Ishikawa (cell line): Measurements from ENCODE around the gene RPL31.

Experiments
- CEBPB ChIP-seq: IDR thresholded peaks from 2 replicates; pipeline ENCODE4 v1.6.1; 2012
- CREB1 ChIP-seq: IDR thresholded peaks from 2 replicates; pipeline ENCODE4 v1.6.1; 2012; ENCODE audit warnings: low read depth
- EGR1 ChIP-seq: IDR thresholded peaks from 2 replicates; pipeline ENCODE4 v1.6.1; 2012
- EP300 ChIP-seq: IDR thresholded peaks from 2 replicates; pipeline ENCODE4 v1.6.1; 2012; ENCODE audit warnings: borderline replicate concordance
- FOXM1 ChIP-seq: IDR thresholded peaks from 2 replicates; pipeline ENCODE4 v1.6.1; 2012; ENCODE audit warnings: low read depth, borderline replicate concordance
- MAX ChIP-seq: IDR thresholded peaks from 2 replicates; pipeline ENCODE4 v1.6.1; 2012
- NFIC ChIP-seq: IDR thresholded peaks from 2 replicates; pipeline ENCODE4 v1.6.1; 2012
- TAF1 ChIP-seq: IDR thresholded peaks from 2 replicates; pipeline ENCODE4 v1.6.1; 2012; ENCODE audit warnings: low read depth, mild to moderate bottlenecking
- TCF12 ChIP-seq: IDR thresholded peaks from 2 replicates; pipeline ENCODE4 v1.6.1; 2012; ENCODE audit warnings: low read depth
- TEAD4 ChIP-seq: IDR thresholded peaks from 2 replicates; pipeline ENCODE4 v1.6.1; 2012
- YY1 ChIP-seq: IDR thresholded peaks from 2 replicates; pipeline ENCODE4 v1.6.1; 2012; ENCODE audit warnings: low read depth
- TF ChIP-seq, protein P1 (sequence below): IDR thresholded peaks from 2 replicates; pipeline ENCODE4 v1.6.1; 2012; ENCODE audit warnings: low read depth, mild to moderate bottlenecking

DNA sequence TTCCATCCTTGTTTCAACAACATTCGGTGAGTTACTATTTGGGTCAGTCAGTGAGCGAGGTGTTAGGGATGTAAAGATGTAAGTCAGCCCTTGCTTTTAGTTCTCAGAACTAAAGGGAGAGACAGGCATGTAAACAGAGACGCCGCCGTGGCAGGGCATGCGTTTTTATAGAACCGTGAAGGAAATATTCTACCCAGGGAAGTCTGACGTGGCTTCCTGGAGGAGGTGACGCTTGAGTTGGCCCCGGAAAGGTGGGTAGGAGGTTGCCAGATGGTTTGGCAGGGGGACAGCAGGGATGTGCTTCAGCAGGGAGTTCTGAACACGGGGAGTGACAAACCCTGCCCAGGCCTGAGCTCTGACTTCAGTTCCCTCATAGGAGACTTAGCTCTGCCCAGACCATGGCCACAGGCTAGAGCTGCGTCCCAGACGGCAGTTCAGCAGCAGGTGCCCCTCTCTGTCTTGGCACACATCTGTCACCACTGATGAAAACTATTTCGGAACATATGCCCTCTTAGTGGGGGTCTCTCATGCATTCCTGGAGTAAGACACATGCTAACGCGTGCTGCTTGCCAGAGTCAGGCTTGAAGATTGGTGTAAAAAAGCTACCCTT, 23.4 kb upstream of the RPL31 start:
- TF ChIP-seq EP300 (no peak), NFIC (no peak), TAF1 (no peak), MAX (no peak), FOXM1 (no peak), CREB1 (no peak), TCF12 (no peak), TEAD4 (no peak), YY1 (no peak), CEBPB (no peak), EGR1 (no peak)
- TF ChIP-seq, protein P1, sequence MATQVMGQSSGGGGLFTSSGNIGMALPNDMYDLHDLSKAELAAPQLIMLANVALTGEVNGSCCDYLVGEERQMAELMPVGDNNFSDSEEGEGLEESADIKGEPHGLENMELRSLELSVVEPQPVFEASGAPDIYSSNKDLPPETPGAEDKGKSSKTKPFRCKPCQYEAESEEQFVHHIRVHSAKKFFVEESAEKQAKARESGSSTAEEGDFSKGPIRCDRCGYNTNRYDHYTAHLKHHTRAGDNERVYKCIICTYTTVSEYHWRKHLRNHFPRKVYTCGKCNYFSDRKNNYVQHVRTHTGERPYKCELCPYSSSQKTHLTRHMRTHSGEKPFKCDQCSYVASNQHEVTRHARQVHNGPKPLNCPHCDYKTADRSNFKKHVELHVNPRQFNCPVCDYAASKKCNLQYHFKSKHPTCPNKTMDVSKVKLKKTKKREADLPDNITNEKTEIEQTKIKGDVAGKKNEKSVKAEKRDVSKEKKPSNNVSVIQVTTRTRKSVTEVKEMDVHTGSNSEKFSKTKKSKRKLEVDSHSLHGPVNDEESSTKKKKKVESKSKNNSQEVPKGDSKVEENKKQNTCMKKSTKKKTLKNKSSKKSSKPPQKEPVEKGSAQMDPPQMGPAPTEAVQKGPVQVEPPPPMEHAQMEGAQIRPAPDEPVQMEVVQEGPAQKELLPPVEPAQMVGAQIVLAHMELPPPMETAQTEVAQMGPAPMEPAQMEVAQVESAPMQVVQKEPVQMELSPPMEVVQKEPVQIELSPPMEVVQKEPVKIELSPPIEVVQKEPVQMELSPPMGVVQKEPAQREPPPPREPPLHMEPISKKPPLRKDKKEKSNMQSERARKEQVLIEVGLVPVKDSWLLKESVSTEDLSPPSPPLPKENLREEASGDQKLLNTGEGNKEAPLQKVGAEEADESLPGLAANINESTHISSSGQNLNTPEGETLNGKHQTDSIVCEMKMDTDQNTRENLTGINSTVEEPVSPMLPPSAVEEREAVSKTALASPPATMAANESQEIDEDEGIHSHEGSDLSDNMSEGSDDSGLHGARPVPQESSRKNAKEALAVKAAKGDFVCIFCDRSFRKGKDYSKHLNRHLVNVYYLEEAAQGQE, result no peak
